A549 treated with DMSO at 1 μM for 4 hours (cell line): ENCODE measurements around the gene ADIPOR2. TPM values are rescaled to one million over a fixed set of nuclear protein-coding genes. Genes with fewer than 3 reads are reported as not detected.

Experiments
- total RNA-seq: library from RNA; stranded (reverse); fragments of 200-300 nt; extraction: Qiagen RNA extraction; gene quantifications from 5 replicates; pipeline ENCODE4 v1.2.3, GENCODE V29; 2022; ENCODE audit warnings: low read depth

The ADIPOR2 gene
- 54.0 to 60.1 TPM (median 56.6 TPM) in 5 replicates for total RNA-seq

GRCh38 chr12:1690578-1691122, at the start of gene ADIPOR2:
ADIPOR2 (plus strand) TSS chr12:1691070; CDS start chr12:1754344, 63,274 bp downstream.

GRCh38 chr12:1820191-1820895, 129.5 kb downstream of the ADIPOR2 start, which contains the start of gene LRTM2:
LRTM2 (plus strand) TSS chr12:1820565; CDS start chr12:1828149, 7,584 bp downstream.

Other genes starting within 250 kb of the ADIPOR2 start
- 9.2 to 12.9 TPM (median 12.4 TPM) in 5 replicates for gene FBXL14, start 96.5 kb upstream of the ADIPOR2 start, total RNA-seq
- gene WNT5B, start 61.8 kb upstream of the ADIPOR2 start, total RNA-seq, result 1.7 to 2.7 TPM (median 2.0 TPM) in 5 replicates
- gene LRTM2, start 129.5 kb downstream of the ADIPOR2 start, total RNA-seq, result 0.08 to 0.18 TPM in 2 of 5 replicates, not detected in the others
- not detected in 5 replicates for gene CACNA2D4, start 227.6 kb downstream of the ADIPOR2 start, total RNA-seq